Activated CD4-positive, CD25-positive, alpha-beta regulatory T cell treated with anti-CD3 and anti-CD28 coated beads, Interleukin-2, amount 50 U/mL, for 24 hours (primary cell): ENCODE data around the gene OR2L5.

Experiments
- ATAC-seq, 2 donors: fragments of 150-1000 bp; cut with Tn5 transposase; one replicate each; pipeline ENCODE4 v1.10.0; 2021; ENCODE audit warnings: mild to moderate bottlenecking in 1 of 2, moderate library complexity in 1 of 2

OR2L5 gene, protein sequence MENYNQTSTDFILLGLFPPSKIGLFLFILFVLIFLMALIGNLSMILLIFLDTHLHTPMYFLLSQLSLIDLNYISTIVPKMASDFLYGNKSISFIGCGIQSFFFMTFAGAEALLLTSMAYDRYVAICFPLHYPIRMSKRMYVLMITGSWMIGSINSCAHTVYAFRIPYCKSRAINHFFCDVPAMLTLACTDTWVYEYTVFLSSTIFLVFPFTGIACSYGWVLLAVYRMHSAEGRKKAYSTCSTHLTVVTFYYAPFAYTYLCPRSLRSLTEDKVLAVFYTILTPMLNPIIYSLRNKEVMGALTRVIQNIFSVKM

DNA sequence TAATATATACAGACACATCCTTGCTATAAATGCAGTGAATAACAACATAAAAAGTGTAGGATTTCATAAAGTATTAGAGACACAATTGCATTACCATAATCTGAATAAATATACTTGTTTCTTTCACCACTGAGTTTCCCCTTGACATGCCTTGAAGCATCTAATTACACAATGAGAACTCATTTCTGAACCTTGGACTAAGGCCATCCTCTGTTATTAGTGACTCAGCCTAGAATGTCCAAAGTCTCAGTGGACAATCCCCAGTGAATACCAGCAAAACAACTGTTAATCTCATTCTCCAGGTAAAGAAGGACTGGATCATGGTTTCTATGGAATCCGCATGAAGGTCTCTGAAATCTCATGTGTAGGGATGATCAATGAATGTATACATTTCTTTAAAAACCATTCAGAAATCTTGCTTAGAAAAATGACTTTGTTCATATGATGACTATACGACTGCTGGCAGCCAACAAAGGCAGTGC lies at the start of gene OR2L5:
OR2L5 (plus strand) TSS at position 432 of the 482 bp plus-strand sequence. CDS start 8,288 bp downstream, outside the sequence.
- no peak for ATAC-seq

DNA sequence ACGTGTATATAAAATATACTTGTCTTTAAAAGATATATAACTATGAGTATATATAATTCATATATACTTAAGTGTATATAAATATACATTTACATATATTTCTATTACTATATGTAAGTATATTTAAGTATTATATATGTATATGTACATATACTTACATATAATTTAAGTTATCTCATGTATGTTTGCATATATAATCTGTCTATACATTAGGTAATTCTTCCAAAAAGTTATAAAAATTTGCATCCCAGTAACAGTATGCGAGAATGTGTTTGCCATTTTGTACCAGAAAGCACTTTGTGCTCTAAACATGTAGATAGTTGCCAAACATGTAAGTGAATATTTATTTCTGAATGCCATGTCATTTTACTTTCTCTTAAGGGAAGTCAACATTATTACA lies 48.5 kb upstream of the OR2L5 start, which contains the start of gene OR2AK2:
OR2AK2 (plus strand) TSS at position 301 of the 400 bp plus-strand sequence. CDS start 144 bp downstream, outside the sequence.
- no peak for ATAC-seq

DNA sequence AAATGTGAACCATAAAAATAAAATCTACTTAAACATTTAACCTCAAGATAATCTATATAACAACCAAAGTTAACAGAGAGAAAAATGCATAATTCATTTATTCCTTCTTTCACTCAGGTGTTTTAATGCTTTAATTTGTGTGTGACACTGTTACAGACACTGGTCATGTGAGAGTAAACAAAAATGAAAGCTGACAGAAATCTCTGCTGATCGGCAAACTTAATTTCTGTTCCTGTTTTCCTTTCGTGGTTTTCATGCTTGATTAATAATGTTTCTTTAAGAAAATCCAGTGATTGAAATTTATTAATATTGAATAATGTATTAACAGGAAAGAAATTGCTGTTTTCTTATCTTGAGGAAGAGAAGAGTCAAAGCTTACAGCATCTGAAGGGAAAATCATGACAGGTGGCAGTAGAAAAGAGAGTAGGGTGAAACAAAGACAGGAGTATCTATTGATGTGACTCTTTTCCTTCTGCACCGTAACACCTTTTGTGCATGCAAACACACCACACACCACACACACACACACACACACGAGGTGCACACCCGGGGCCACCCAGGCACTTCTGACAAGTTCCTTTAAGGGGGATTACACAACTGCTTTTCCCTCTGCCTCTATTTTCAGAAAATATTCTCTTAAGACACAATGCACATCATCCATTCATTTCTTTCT lies 46.8 kb upstream of the OR2L5 start:
- ATAC-seq, result no peak

DNA sequence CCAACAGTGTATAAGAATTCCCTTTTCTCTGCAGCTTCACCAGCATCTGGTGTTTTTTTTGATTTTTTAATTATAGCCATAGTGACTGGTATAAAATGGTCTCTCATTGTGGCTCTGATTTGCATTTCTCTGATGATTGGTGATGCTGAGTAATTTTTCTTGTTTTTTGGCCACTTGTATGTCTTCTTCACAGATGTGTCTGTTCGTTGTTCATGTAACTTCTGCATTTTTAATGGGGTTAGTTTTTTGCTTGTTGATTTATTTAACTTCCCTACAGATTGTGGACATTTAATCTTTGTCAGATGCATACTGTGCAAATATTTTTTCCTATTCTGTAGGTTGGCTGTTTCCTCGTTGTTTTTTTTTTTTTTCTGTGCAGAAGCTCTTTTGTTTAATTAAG lies 20.5 kb upstream of the OR2L5 start:
- ATAC-seq, result no peak

DNA sequence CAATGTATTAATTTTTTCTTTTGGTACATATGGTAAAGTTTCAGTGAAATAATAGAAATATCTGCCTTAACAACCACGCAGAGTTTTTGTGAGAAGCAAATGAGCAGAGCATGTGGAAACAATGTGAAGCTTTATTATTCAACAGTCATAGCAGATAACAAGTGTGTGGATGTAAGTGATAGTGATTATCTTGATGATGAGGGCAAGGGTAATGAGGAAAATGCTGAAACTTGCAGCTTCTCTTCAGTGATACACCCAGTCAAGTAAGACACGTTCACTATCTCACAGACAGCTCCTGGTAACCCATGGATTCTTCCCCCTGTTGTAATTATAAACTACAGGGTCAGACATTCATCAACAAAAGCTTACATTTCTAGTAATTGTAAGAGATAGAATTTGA lies 14.6 kb upstream of the OR2L5 start:
- no peak for ATAC-seq

DNA sequence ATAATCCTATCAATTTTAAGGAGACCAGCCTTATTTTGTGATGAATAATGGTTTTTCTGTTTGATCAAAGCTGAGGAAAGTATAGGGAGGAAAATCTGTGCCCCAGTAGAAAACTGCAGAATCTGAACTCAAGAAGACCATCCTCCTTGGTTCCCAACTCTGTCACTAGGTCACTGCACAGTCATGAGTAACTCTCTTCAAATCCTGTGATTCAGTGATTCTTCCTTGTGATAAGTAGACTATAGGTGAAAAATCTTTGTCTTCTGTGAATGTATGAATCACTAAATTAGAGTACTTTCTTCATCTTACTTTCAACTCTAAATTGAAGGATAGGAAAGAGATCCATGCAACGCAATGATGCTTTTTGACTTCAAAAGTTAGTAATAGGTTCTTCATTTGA lies 13.3 kb upstream of the OR2L5 start:
- no peak for ATAC-seq

DNA sequence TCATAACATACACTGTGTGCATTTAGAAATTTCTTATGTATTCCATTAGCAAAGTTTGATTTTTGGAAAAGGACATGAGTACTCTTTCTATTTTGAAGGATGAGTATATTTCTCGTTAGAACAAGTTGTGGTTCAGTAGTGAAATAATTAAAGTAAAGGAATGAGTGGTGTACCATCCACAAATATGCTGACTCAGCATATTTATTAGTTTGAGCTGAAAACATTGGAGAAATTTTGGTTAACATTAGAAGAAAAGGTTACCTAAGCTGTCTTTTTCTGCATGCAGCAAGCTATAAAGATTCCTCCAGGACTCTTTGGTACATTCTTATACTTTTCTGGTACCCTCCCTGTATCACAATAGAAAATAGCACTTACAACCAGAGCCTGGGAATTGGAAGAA lies 5.7 kb upstream of the OR2L5 start:
- ATAC-seq, result no peak

DNA sequence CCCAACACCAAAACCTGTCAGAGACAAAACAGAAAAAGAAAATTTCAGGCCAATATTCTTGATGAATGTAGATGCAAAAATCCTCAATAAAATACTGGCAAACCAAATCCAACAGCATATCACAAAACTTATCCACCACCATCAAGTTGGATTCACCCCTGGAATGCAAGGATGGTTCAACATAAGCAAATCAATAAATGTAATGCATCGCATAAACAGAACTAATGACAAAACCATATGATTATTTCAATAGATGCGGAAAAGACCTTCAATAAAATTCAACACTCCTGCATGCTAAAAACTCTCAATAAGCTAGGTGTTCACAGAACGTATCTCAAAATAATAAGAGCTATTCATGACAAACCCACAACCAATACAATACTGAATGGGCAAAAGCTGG lies 3.8 kb upstream of the OR2L5 start:
- ATAC-seq, result no peak

DNA sequence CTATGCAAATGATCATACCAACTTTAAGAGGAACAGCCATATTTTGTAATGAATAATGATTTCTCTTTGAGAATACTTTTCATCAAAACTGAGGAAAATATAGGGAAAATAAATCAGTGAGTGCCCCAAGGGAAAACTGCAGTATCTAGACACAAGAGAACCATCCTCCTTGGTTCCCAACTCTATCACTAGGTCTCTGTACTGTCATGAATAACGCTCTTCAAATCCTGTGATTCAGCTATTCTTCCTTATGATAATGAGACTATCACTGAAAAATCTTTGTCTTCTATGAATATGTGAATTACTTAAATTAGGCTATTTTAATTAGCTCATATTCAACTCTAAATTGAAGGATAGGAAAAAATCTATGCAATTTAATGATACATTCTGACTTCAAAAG lies 2.3 kb downstream of the OR2L5 start:
- no peak for ATAC-seq

DNA sequence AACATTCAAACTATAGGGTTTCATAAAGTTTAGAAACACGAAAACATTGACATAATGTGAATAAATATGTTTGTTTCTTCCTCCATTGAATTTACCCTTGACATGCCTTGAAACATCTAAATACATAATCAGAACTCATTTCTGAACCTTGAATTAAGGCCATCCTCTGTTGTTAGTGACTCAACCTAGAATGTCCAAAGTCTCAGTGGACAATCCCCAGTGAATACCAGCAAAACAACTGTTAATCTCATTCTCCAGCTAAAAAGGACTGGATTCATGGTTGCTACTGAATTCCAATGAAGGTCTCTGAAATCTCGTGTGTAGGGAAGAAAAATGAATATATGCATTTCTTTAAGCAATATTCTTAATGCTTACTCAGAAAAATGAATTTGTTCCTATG lies 16.3 kb downstream of the OR2L5 start, which contains the start of gene OR2L2:
OR2L2 (plus strand) TSS at position 301 of the 400 bp plus-strand sequence. CDS start 8,198 bp downstream, outside the sequence.
- ATAC-seq, result no peak

DNA sequence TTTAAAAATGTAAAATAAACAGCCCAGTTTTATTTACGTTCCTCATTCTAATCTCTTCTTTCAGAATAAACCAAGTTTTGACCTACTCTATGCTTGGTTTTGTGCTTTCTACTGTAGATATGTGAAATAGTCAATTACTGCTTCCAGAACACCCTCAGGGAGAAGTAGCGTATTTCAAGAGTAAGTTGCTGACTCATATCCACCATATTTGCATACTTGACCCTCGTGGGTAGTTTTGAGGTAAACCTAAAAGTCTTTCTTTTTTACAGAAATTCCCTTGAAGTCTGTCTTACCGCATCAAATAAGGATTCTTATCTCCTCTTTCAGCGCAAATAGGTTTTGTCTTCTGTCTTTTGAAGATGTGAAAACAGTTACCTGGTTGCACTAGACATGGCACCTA lies 31.7 kb downstream of the OR2L5 start:
- no peak for ATAC-seq

DNA sequence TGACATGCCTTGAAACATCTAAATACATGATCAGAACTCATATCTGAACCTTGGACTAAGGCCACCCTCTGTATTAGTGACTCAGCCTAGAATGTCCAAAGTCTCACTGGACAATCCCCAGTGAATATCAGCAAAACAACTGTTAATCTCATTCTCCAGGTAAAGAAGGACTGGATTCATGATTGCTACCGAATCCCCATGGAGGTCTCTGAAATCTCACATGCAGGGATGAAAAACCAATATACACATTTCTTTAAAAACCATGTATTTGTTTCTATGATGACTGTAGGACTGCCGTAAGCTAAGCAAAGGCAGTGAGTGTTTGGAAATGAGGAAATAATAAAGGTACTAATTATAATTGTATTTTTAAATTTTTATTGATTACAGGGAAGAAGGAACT lies 33.1 kb downstream of the OR2L5 start, which contains the start of gene OR2L3:
OR2L3 (plus strand) TSS at position 301 of the 400 bp plus-strand sequence. CDS start 13,846 bp downstream, outside the sequence.
- no peak for ATAC-seq

DNA sequence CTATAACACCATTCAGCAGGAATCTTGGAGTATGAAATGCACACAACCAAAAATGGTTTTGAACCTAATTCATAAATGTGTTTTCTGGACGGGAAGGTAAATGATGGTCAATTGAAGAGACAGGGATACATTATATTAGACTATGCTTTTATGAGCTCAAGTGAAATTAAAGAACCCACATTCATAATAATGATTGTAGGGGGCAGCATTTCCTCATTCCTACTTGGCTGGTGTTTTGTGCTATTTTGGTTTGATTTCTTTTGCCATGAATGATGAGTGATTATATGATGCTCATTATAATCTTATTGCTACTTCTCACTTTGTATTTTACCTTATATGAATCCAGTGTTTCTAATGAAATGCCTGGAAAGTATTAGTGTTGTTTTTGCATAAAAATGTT lies 33.5 kb downstream of the OR2L5 start:
- no peak for ATAC-seq

DNA sequence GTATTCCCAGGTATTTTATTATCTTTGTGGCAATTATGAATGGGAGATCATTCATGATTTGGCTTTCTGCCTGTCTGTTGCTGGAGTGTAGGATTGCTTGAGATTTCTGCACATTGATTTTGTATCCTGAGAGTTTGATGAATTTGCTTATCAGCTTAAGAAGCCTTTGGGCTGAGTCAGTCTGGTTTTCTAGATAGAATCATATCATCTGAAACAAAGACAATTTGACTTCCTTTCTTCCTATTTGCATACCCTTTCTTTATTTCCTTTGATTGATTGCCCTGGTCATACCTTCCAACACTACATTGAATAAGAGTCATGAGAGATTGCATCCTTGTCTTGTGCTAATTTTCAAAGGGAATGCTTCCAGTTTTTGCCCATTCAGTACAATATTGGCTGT lies 41.2 kb downstream of the OR2L5 start:
- no peak for ATAC-seq

DNA sequence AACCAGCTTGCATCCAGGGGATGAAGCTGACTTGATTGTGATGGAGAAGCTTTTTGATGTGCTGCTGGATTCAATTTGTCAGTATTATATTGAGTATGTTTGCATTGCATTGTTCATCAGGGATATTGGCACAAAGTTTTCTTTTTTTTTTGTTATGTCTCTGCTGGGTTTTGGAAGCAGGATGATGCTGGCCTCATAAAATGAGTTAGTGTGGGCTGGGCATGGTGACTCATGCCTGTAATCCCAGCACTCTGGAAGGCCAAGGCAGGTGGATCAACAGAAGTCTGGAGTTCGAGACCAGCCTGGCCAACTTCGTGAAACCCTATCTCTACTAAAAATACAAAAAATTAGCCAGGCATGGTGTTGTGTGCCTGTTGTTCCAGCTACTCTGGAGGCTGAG lies 41.8 kb downstream of the OR2L5 start:
- ATAC-seq, result no peak

DNA sequence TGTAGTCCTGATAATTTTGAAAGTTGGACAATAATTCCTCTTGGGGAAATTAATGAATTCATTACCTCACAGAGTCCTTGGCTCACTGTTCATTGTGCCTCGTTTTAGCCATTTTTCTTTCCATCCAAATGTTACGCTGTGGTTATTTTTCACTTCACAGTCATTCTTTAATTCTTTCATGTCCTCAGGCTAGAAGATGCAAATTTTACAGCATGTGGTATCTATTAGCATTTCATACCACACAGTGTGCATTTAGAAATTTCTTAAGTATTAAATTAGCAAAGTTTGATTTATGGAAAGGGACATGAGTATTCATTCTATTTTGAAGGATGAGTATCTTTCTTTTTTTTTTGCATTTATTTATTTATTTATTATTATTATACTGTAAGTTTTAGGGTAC lies 51.6 kb downstream of the OR2L5 start:
- no peak for ATAC-seq

DNA sequence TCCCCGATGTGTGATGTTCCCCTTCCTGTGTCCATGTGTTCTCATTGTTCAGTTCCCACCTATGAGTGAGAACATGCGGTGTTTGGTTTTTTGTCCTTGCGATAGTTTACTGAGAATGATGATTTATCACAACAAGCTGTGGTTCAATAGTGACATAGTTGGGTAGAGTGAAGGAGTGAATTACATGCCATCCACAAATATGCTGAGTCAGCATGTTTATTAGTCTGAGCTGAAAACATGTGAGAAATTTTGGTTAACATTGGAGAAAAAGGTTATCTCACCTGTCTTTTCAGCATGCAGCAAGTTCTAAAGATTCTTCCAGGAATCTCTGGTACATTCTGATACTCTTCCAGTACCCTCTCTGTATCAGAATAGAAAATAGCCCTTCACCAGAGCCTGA lies 52.1 kb downstream of the OR2L5 start:
- ATAC-seq, result no peak
